HCT116 (cell line): Measurements from ENCODE around the gene KRTAP5-9.

Experiments
- CEBPB ChIP-seq: IDR thresholded peaks from 2 replicates; pipeline ENCODE4 v1.6.1; 2012; ENCODE audit warnings: low read depth
- ELF1 ChIP-seq: IDR thresholded peaks from 2 replicates; pipeline ENCODE4 v1.6.1; 2012; ENCODE audit warnings: low read depth, borderline replicate concordance
- EZH2 ChIP-seq: fragments of 200-600 bp; sonication (generic); IDR thresholded peaks from 2 replicates; pipeline ENCODE4 v1.6.1; 2017; ENCODE audit warnings: antibody characterized with exemption, mixed run types
- EZH2phosphoT487 ChIP-seq: fragments of 200-600 bp; IDR thresholded peaks from 2 replicates; pipeline ENCODE4 v1.6.1; 2018; ENCODE audit warnings: antibody characterized with exemption, borderline replicate concordance
- POLR2A ChIP-seq: IDR thresholded peaks from 2 replicates; pipeline ENCODE4 v1.7.0; 2011; ENCODE audit warnings: borderline replicate concordance; ENCODE audit not compliant: insufficient read depth, insufficient read length; ENCODE audit errors: extremely low read depth
- POLR2AphosphoS5 ChIP-seq: IDR thresholded peaks from 2 replicates; pipeline ENCODE4 v1.6.1; 2011; ENCODE audit warnings: mild to moderate bottlenecking, low read depth, low read length, moderate library complexity
- RAD21 ChIP-seq: IDR thresholded peaks from 2 replicates; pipeline ENCODE4 v1.6.1; 2012; ENCODE audit warnings: low read depth, mild to moderate bottlenecking
- SP1 ChIP-seq: IDR thresholded peaks from 2 replicates; pipeline ENCODE4 v1.6.1; 2012; ENCODE audit warnings: low read depth
- TCF7L2 ChIP-seq: IDR thresholded peaks from 2 replicates; pipeline ENCODE4 v1.7.0; 2011; ENCODE audit warnings: borderline replicate concordance, inconsistent platforms; ENCODE audit not compliant: insufficient read depth, insufficient read length; ENCODE audit errors: extremely low read depth
- YY1 ChIP-seq: IDR thresholded peaks from 2 replicates; pipeline ENCODE4 v1.6.1; 2011; ENCODE audit warnings: low read length, low read depth, moderate library complexity, mild to moderate bottlenecking; ENCODE audit not compliant: insufficient replicate concordance; ENCODE audit errors: extremely low read depth
- ZNF274 ChIP-seq: fragments of 200-500 bp; sonication (Bioruptor generic); IDR thresholded peaks from 2 replicates; pipeline ENCODE4 v1.6.1; 2014; ENCODE audit warnings: mild to moderate bottlenecking, low read depth, low read length, inconsistent platforms
- TF ChIP-seq, protein P1 (sequence below), 3 experiments: fragments of 200-600 bp in 1 of 3; sonication (generic) in 1 of 3; IDR thresholded peaks in 2 of 3; conservative IDR thresholded peaks in 1 of 3; 2 replicates each; pipeline ENCODE4 v1.5.1; 2012 to 2017; ENCODE audit warnings: low read depth in 2 of 3, low read length in 2 of 3, antibody characterized with exemption in 1 of 3, borderline replicate concordance in 1 of 3, control low read depth in 1 of 3, mild to moderate bottlenecking in 1 of 3, mixed read lengths in 1 of 3, mixed run types in 1 of 3, moderate library complexity in 1 of 3; ENCODE audit not compliant: insufficient read depth in 1 of 3
- TF ChIP-seq, protein P2 (sequence below): IDR thresholded peaks from 2 replicates; pipeline ENCODE4 v1.6.1; 2012
- TF ChIP-seq, protein P3 (sequence below): IDR thresholded peaks from 2 replicates; pipeline ENCODE4 v1.6.1; 2012; ENCODE audit warnings: low read depth

DNA sequence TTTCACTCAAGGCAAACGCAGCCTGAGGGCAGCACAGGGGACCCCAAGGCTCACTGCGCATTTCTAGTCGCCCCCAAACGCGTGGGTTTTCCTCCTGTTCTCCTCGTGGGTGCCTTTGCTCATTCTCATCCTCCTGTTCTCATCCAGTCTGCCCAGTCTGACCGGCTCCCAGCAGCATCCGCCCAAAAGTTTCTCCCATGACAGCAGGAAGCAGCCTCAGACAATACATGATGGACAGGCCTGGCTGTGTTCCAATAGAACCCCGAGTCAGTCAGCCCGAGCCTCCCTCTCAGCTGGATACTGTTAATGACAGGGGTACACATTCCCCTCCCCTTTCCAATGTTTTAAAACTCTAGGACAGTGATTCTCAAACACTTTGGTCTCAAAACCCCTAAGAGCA, 43.7 kb upstream of the KRTAP5-9 start:
- TF ChIP-seq, protein P1, sequence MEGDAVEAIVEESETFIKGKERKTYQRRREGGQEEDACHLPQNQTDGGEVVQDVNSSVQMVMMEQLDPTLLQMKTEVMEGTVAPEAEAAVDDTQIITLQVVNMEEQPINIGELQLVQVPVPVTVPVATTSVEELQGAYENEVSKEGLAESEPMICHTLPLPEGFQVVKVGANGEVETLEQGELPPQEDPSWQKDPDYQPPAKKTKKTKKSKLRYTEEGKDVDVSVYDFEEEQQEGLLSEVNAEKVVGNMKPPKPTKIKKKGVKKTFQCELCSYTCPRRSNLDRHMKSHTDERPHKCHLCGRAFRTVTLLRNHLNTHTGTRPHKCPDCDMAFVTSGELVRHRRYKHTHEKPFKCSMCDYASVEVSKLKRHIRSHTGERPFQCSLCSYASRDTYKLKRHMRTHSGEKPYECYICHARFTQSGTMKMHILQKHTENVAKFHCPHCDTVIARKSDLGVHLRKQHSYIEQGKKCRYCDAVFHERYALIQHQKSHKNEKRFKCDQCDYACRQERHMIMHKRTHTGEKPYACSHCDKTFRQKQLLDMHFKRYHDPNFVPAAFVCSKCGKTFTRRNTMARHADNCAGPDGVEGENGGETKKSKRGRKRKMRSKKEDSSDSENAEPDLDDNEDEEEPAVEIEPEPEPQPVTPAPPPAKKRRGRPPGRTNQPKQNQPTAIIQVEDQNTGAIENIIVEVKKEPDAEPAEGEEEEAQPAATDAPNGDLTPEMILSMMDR (IDR thresholded peaks at IDR 0.05 in 2 of 3, conservative IDR thresholded peaks at IDR 0.05 in 1 of 3; ENCODE audit: borderline replicate concordance in 1 of 3, insufficient read depth in 1 of 3, low read depth in 2 of 3, low read length in 2 of 3), result no peak
- TF ChIP-seq, protein P2, sequence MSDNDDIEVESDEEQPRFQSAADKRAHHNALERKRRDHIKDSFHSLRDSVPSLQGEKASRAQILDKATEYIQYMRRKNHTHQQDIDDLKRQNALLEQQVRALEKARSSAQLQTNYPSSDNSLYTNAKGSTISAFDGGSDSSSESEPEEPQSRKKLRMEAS, result no peak
- TF ChIP-seq POLR2A, result no peak
- TF ChIP-seq ELF1, result no peak
- TF ChIP-seq EZH2phosphoT487, result no peak
- TF ChIP-seq ZNF274, result no peak
- TF ChIP-seq RAD21, result no peak
- TF ChIP-seq, protein P3, sequence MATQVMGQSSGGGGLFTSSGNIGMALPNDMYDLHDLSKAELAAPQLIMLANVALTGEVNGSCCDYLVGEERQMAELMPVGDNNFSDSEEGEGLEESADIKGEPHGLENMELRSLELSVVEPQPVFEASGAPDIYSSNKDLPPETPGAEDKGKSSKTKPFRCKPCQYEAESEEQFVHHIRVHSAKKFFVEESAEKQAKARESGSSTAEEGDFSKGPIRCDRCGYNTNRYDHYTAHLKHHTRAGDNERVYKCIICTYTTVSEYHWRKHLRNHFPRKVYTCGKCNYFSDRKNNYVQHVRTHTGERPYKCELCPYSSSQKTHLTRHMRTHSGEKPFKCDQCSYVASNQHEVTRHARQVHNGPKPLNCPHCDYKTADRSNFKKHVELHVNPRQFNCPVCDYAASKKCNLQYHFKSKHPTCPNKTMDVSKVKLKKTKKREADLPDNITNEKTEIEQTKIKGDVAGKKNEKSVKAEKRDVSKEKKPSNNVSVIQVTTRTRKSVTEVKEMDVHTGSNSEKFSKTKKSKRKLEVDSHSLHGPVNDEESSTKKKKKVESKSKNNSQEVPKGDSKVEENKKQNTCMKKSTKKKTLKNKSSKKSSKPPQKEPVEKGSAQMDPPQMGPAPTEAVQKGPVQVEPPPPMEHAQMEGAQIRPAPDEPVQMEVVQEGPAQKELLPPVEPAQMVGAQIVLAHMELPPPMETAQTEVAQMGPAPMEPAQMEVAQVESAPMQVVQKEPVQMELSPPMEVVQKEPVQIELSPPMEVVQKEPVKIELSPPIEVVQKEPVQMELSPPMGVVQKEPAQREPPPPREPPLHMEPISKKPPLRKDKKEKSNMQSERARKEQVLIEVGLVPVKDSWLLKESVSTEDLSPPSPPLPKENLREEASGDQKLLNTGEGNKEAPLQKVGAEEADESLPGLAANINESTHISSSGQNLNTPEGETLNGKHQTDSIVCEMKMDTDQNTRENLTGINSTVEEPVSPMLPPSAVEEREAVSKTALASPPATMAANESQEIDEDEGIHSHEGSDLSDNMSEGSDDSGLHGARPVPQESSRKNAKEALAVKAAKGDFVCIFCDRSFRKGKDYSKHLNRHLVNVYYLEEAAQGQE, result no peak
- no peak for TF ChIP-seq YY1
- TF ChIP-seq EZH2, result no peak
- no peak for TF ChIP-seq TCF7L2
- TF ChIP-seq CEBPB, result no peak
- no peak for TF ChIP-seq POLR2AphosphoS5
- no peak for TF ChIP-seq SP1
